NCI-H2107 treated with DMSO at 0.1 percent for 48 hours (cell line): ENCODE measurements around the gene PTGIS.
"Not testable (repeated sequence)": the region's sequence is repeated elsewhere in the genome, so short reads cannot be mapped to it uniquely, and the experiment has no call there.

Source experiments
- DNase-seq: peaks from one replicate; lab custom pipeline; 2025; ENCODE audit not compliant: unreplicated experiment; lab: John Stamatoyannopoulos, UW

PTGIS gene

GRCh38 chr20:49567421-49568277 lies at the start of gene PTGIS:
PTGIS (minus strand) TSS chr20:49568137; CDS start chr20:49568116, 21 bp downstream.
- DNase-seq: no peak

- DNase-seq: not testable (repeated sequence)
These were observed 49.5 kb upstream of the PTGIS start for GRCh38 chr20:49617394-49617793.

GRCh38 chr20:49616154-49617007 lies 48.4 kb upstream of the PTGIS start:
- DNase-seq: no peak

- DNase-seq: no peak
These were observed 47.6 kb upstream of the PTGIS start for GRCh38 chr20:49615401-49616153.

- DNase-seq: not testable (repeated sequence)
These were observed 47.1 kb upstream of the PTGIS start for GRCh38 chr20:49615051-49615400.

GRCh38 chr20:49614338-49615050 lies 46.6 kb upstream of the PTGIS start:
- DNase-seq: no peak

- DNase-seq: no peak
These were observed 44.3 kb upstream of the PTGIS start for GRCh38 chr20:49612127-49612738.

- DNase-seq: not testable (repeated sequence)
These were observed 43.7 kb upstream of the PTGIS start for GRCh38 chr20:49611539-49612126.

GRCh38 chr20:49610691-49611538 lies 43.0 kb upstream of the PTGIS start:
- DNase-seq: peak; percentile 22

- peak; percentile 57 for DNase-seq
These were observed 41.1 kb upstream of the PTGIS start for GRCh38 chr20:49608752-49609670.

- no peak for DNase-seq
These were observed 39.6 kb upstream of the PTGIS start for GRCh38 chr20:49607568-49607967.

GRCh38 chr20:49603209-49603627 lies 35.3 kb upstream of the PTGIS start:
- no peak for DNase-seq

GRCh38 chr20:49602345-49603208 lies 34.6 kb upstream of the PTGIS start:
- no peak for DNase-seq

GRCh38 chr20:49601153-49601924 lies 33.4 kb upstream of the PTGIS start:
- DNase-seq: no peak

GRCh38 chr20:49599746-49600113 lies 31.8 kb upstream of the PTGIS start:
- no peak for DNase-seq

GRCh38 chr20:49597825-49598395 lies 30.0 kb upstream of the PTGIS start:
- no peak for DNase-seq
